Ishikawa (cell line): ENCODE results near the gene TRAPPC5.

ENCODE experiments used
- CEBPB ChIP-seq: IDR thresholded peaks from 2 replicates; pipeline ENCODE4 v1.6.1; 2012
- CREB1 ChIP-seq: IDR thresholded peaks from 2 replicates; pipeline ENCODE4 v1.6.1; 2012; ENCODE audit warnings: low read depth
- EGR1 ChIP-seq: IDR thresholded peaks from 2 replicates; pipeline ENCODE4 v1.6.1; 2012
- EP300 ChIP-seq: IDR thresholded peaks from 2 replicates; pipeline ENCODE4 v1.6.1; 2012; ENCODE audit warnings: borderline replicate concordance
- FOXM1 ChIP-seq: IDR thresholded peaks from 2 replicates; pipeline ENCODE4 v1.6.1; 2012; ENCODE audit warnings: low read depth, borderline replicate concordance
- MAX ChIP-seq: IDR thresholded peaks from 2 replicates; pipeline ENCODE4 v1.6.1; 2012
- NFIC ChIP-seq: IDR thresholded peaks from 2 replicates; pipeline ENCODE4 v1.6.1; 2012
- RAD21 ChIP-seq: IDR thresholded peaks from 2 replicates; pipeline ENCODE4 v1.6.1; 2012; ENCODE audit warnings: low read depth
- REST ChIP-seq: IDR thresholded peaks from 2 replicates; pipeline ENCODE4 v1.6.1; 2012; ENCODE audit warnings: low read depth, mild to moderate bottlenecking
- TAF1 ChIP-seq: IDR thresholded peaks from 2 replicates; pipeline ENCODE4 v1.6.1; 2012; ENCODE audit warnings: low read depth, mild to moderate bottlenecking
- TCF12 ChIP-seq: IDR thresholded peaks from 2 replicates; pipeline ENCODE4 v1.6.1; 2012; ENCODE audit warnings: low read depth
- TEAD4 ChIP-seq: IDR thresholded peaks from 2 replicates; pipeline ENCODE4 v1.6.1; 2012
- USF1 ChIP-seq: IDR thresholded peaks from 2 replicates; pipeline ENCODE4 v1.6.1; 2012
- YY1 ChIP-seq: IDR thresholded peaks from 2 replicates; pipeline ENCODE4 v1.6.1; 2012; ENCODE audit warnings: low read depth
- ZBTB7A ChIP-seq: IDR thresholded peaks from 2 replicates; pipeline ENCODE4 v1.6.1; 2012; ENCODE audit warnings: low read depth

Gene TRAPPC5

GRCh38 chr19:7637374-7638256 lies 43.0 kb upstream of the TRAPPC5 start:
- TF ChIP-seq MAX (no peak), FOXM1 (no peak), NFIC (no peak), USF1 (no peak), TAF1 (no peak; the same call in 1 of the 2 replicates), YY1 (no peak), CEBPB (no peak), EP300 (no peak), TCF12 (no peak), CREB1 (no peak), TEAD4 (no peak), ZBTB7A (no peak), RAD21 (no peak), REST (no peak), EGR1 (no peak)

GRCh38 chr19:7638802-7639465 lies 41.7 kb upstream of the TRAPPC5 start:
- TF ChIP-seq REST, result no peak
- TF ChIP-seq MAX, result no peak
- TF ChIP-seq EGR1, result no peak
- TF ChIP-seq YY1, result no peak
- TF ChIP-seq NFIC, result no peak
- TF ChIP-seq CREB1, result no peak

- TF ChIP-seq YY1 (no peak), CREB1 (no peak), REST (no peak), ZBTB7A (no peak), TCF12 (no peak), FOXM1 (no peak), TAF1 (no peak), NFIC (no peak), RAD21 (no peak), EGR1 (no peak), MAX (no peak), TEAD4 (no peak), EP300 (no peak), CEBPB (no peak), USF1 (no peak)
Measured at GRCh38 chr19:7639863-7640348, 40.7 kb upstream of the TRAPPC5 start.
